Thymus (tissue), 11 donors: ENCODE measurements around the gene ADCY3. TPM values are rescaled to one million over a fixed set of nuclear protein-coding genes. Genes with fewer than 3 reads are reported as not detected.

Experiments used
- DNase-seq, 9 donors: peaks; one replicate each; pipeline ENCODE4 v3.0.0-alpha.2; 2013; ENCODE audit warnings: low spot score in 9 of 9, low read depth in 6 of 9, missing footprints in 1 of 9
- H3K27ac ChIP-seq, 2 donors: one replicate each; pipeline ENCODE4 v1.5.1; 2013; ENCODE audit warnings: control low read depth in 1 of 2, low read depth in 1 of 2, low read length in 1 of 2, mild to moderate bottlenecking in 1 of 2, moderate library complexity in 1 of 2
- H3K27me3 ChIP-seq, 2 donors: one replicate each; pipeline ENCODE4 v1.5.1; 2013; ENCODE audit warnings: low read length in 1 of 2; ENCODE audit not compliant: control insufficient read depth in 2 of 2, insufficient read depth in 1 of 2
- H3K36me3 ChIP-seq, 2 donors: one replicate each; pipeline ENCODE4 v1.5.1; 2013; ENCODE audit warnings: low read length in 1 of 2, mild to moderate bottlenecking in 1 of 2, moderate library complexity in 1 of 2; ENCODE audit not compliant: control insufficient read depth in 2 of 2, insufficient read depth in 2 of 2
- H3K4me1 ChIP-seq, 2 donors: one replicate each; pipeline ENCODE4 v1.5.1; 2013; ENCODE audit warnings: low read length in 2 of 2; ENCODE audit not compliant: control insufficient read depth in 2 of 2, insufficient read depth in 2 of 2
- H3K4me3 ChIP-seq, 2 donors: one replicate each; pipeline ENCODE4 v1.5.1; 2013; ENCODE audit warnings: low read length in 2 of 2, control low read depth in 1 of 2, mild to moderate bottlenecking in 1 of 2
- H3K9me3 ChIP-seq, 2 donors: one replicate each; pipeline ENCODE4 v1.5.1; 2013; ENCODE audit warnings: low read length in 1 of 2, mild to moderate bottlenecking in 1 of 2; ENCODE audit not compliant: control insufficient read depth in 2 of 2, insufficient read depth in 1 of 2
- WGBS: extraction: QIAGEN DNeasy Blood & Tissue Kit; methylation state at CpG from one replicate; pipeline ENCODE4 v1.1.7; 2013; 5-methylcytosine and 5-hydroxymethylcytosine counted together
- polyA plus RNA-seq: library from polyadenylated mRNA; stranded (reverse); fragments of 200-250 nt; gene quantifications from one replicate; pipeline ENCODE4 v1.2.3, GENCODE V29; 2013
- total RNA-seq: library from RNA; stranded (reverse); fragments of 120-200 nt; gene quantifications from one replicate; pipeline ENCODE4 v1.2.4, GENCODE V29; 2013
- donor health status: healthy.

Gene ADCY3
- total and polyA plus RNA-seq, 2 donors: 17.1 to 37.1 TPM

GRCh38 chr2:24824966-24825882 is 94.8 kb downstream of the ADCY3 start:
- peaks cover 38 to 48% of the 10 kb centered on the region in 2 donors for H3K36me3 ChIP-seq
- H3K4me3 ChIP-seq: no peak overlapping the region
- H3K27ac ChIP-seq: no peak overlapping the region
- peaks cover 0 to 6% of the 10 kb centered on the region in 2 donors for H3K4me1 ChIP-seq
- 95% methylated on average over 16 of the region's 16 CpGs for WGBS
- DNase-seq: peak in 1 of 9 donors; percentile 23
- peaks cover 0 to 4% of the 10 kb centered on the region in 2 donors for H3K9me3 ChIP-seq
- H3K27me3 ChIP-seq: no peaks in the 10 kb centered on the region

- 97% methylated on average over 14 of the region's 14 CpGs for WGBS
- H3K27ac ChIP-seq: no peak overlapping the region
These were observed 95.9 kb downstream of the ADCY3 start for GRCh38 chr2:24824071-24824588.

GRCh38 chr2:24822049-24822706 is 97.9 kb downstream of the ADCY3 start:
- Histone ChIP-seq H3K36me3 (peaks cover 60 to 76% of the 10 kb centered on the region in 2 donors), H3K4me1 (peaks cover 0 to 6% of the 10 kb centered on the region in 2 donors), H3K9me3 (peaks cover 0 to 4% of the 10 kb centered on the region in 2 donors), H3K27ac (no peak overlapping the region), H3K27me3 (no peaks in the 10 kb centered on the region), H3K4me3 (no peak overlapping the region)
- 97% methylated on average over 7 of the region's 7 CpGs for WGBS
- no peak for DNase-seq

More at GRCh38 chr2:24824071-24824588, 95.9 kb downstream of the ADCY3 start:
- Histone ChIP-seq H3K36me3 (peaks cover 48 to 56% of the 10 kb centered on the region in 2 donors), H3K4me3 (no peak overlapping the region), H3K9me3 (peaks cover 0 to 4% of the 10 kb centered on the region in 2 donors), H3K27me3 (no peaks in the 10 kb centered on the region), H3K4me1 (peaks cover 0 to 6% of the 10 kb centered on the region in 2 donors)
- no peak for DNase-seq

- 96% methylated on average over 15 of the region's 15 CpGs for WGBS
- Histone ChIP-seq H3K27ac (no peak overlapping the region), H3K27me3 (no peaks in the 10 kb centered on the region), H3K9me3 (peaks cover 0 to 4% of the 10 kb centered on the region in 2 donors), H3K36me3 (peaks cover 67 to 82% of the 10 kb centered on the region in 2 donors), H3K4me3 (no peak overlapping the region), H3K4me1 (peaks cover 0 to 6% of the 10 kb centered on the region in 2 donors)
- DNase-seq: no peak
These were observed 98.6 kb downstream of the ADCY3 start for GRCh38 chr2:24821433-24821891.

GRCh38 chr2:24820598-24821432 is 99.2 kb downstream of the ADCY3 start:
- Histone ChIP-seq H3K27ac (no peak overlapping the region), H3K9me3 (peaks cover 0 to 2% of the 10 kb centered on the region in 2 donors), H3K27me3 (no peaks in the 10 kb centered on the region), H3K4me1 (peaks cover 0 to 1% of the 10 kb centered on the region in 2 donors), H3K36me3 (peaks cover 73 to 84% of the 10 kb centered on the region in 2 donors), H3K4me3 (no peak overlapping the region)
- no peak for DNase-seq
- WGBS: 98% methylated on average over 17 of the region's 17 CpGs

GRCh38 chr2:24820175-24820513 is 99.9 kb downstream of the ADCY3 start:
- Histone ChIP-seq H3K27ac (no peak overlapping the region), H3K36me3 (peaks cover 80 to 86% of the 10 kb centered on the region in 2 donors), H3K27me3 (no peaks in the 10 kb centered on the region), H3K9me3 (no peaks in the 10 kb centered on the region), H3K4me1 (no peaks in the 10 kb centered on the region), H3K4me3 (no peak overlapping the region)
- no peak for DNase-seq
- WGBS: 87% methylated on average over 7 of the region's 7 CpGs

GRCh38 chr2:24819442-24820174 is 100.4 kb downstream of the ADCY3 start:
- Histone ChIP-seq H3K27me3 (no peaks in the 10 kb centered on the region), H3K36me3 (peaks cover 85 to 91% of the 10 kb centered on the region in 2 donors), H3K27ac (peak overlapping the region in 1 of 2 donors; percentile 3), H3K4me3 (no peak overlapping the region), H3K9me3 (no peaks in the 10 kb centered on the region), H3K4me1 (no peaks in the 10 kb centered on the region)
- WGBS: 97% methylated on average over 21 of the region's 21 CpGs
- no peak for DNase-seq

- H3K4me3 ChIP-seq: no peak overlapping the region
- no peak overlapping the region for H3K27ac ChIP-seq
- peaks cover 87 to 94% of the 10 kb centered on the region in 2 donors for H3K36me3 ChIP-seq
- 97% methylated on average over 9 of the region's 9 CpGs for WGBS
- H3K4me1 ChIP-seq: no peaks in the 10 kb centered on the region
- no peak for DNase-seq
- H3K9me3 ChIP-seq: no peaks in the 10 kb centered on the region
- H3K27me3 ChIP-seq: no peaks in the 10 kb centered on the region
These were observed 101.3 kb downstream of the ADCY3 start for GRCh38 chr2:24818721-24819167.
